IPS DF 4.7 (cell line): Measurements from ENCODE around the gene ZSCAN18.

ENCODE experiments used
- DNase-seq: peaks from one replicate; pipeline ENCODE4 v3.0.0-alpha.2; 2013; ENCODE audit warnings: low spot score; ENCODE audit errors: extremely low read depth

ZSCAN18 gene

GRCh38 chr19:58086825-58087710 is 11.0 kb downstream of the ZSCAN18 start:
- no peak for DNase-seq

GRCh38 chr19:58085348-58085875 is 12.6 kb downstream of the ZSCAN18 start:
- no peak for DNase-seq

GRCh38 chr19:58084596-58085347 is 13.3 kb downstream of the ZSCAN18 start:
- no peak for DNase-seq

GRCh38 chr19:58083021-58083420 is 15.0 kb downstream of the ZSCAN18 start:
- no peak for DNase-seq

- no peak for DNase-seq
Measured at GRCh38 chr19:58079792-58080191, 18.2 kb downstream of the ZSCAN18 start.

- no peak for DNase-seq
Measured at GRCh38 chr19:58067240-58067912, 30.7 kb downstream of the ZSCAN18 start.

- DNase-seq, result no peak
Measured at GRCh38 chr19:58063712-58064111, 34.3 kb downstream of the ZSCAN18 start.

GRCh38 chr19:58060231-58060630 is 37.8 kb downstream of the ZSCAN18 start:
- no peak for DNase-seq

GRCh38 chr19:58059671-58060078 is 38.4 kb downstream of the ZSCAN18 start:
- DNase-seq, result no peak

- DNase-seq, result peak; percentile 38
Measured at GRCh38 chr19:58059003-58059670, 38.9 kb downstream of the ZSCAN18 start, which contains the start of gene ZNF135. Gene ZNF135 (plus strand): TSS chr19:58059282. CDS start chr19:58060003, 721 bp downstream.

- DNase-seq, result no peak
Measured at GRCh38 chr19:58058467-58058866, 39.6 kb downstream of the ZSCAN18 start.

GRCh38 chr19:58056861-58057260 is 41.2 kb downstream of the ZSCAN18 start:
- DNase-seq, result no peak

- DNase-seq, result no peak
Measured at GRCh38 chr19:58056261-58056660, 41.8 kb downstream of the ZSCAN18 start.

GRCh38 chr19:58054901-58055874 is 42.8 kb downstream of the ZSCAN18 start:
- no peak for DNase-seq

- DNase-seq, result no peak
Measured at GRCh38 chr19:58053480-58054156, 44.4 kb downstream of the ZSCAN18 start.

- DNase-seq, result no peak
Measured at GRCh38 chr19:58052256-58052655, 45.8 kb downstream of the ZSCAN18 start.

- DNase-seq, result no peak
Measured at GRCh38 chr19:58047672-58048071, 50.4 kb downstream of the ZSCAN18 start.

- no peak for DNase-seq
Measured at GRCh38 chr19:58046856-58047255, 51.2 kb downstream of the ZSCAN18 start.

- no peak for DNase-seq
Measured at GRCh38 chr19:58045411-58046050, 52.5 kb downstream of the ZSCAN18 start.
